Measurements from ENCODE around the gene ARID1B. TPM values are rescaled to one million over a fixed set of nuclear protein-coding genes. Genes with fewer than 3 reads are reported as not detected.
A peak's percentile ranks its signal among the peaks of the same experiment; 100 is the strongest.

Gene ARID1B
- total RNA-seq, 1 experiment from 2014 or later: 42.8 TPM

DNA sequence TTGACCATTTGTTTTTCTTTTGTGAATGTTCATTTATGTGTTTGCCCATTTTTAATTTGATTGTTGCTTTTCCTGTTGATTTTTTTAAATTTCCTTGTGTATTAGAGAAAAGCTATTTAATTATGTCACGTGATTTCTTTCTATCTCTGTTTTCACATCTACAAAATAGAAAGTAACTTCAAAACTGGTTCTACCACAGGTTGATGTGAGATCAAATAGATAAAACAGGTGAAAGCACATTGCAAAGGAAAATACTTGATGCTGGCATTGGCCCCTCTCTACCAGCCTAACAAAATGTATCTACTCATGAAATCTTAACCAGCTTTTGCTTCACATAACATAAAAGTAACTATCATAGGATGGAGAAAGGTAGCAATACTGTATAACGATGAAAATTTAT, 416.9 kb downstream of the ARID1B start:
- H3K9me2 ChIP-seq (ENCODE audit: insufficient read depth): no peaks in the 10 kb centered on the region
- H3K27me3 ChIP-seq (ENCODE audit: insufficient read depth, low read depth): no peaks in the 10 kb centered on the region
- H3F3A ChIP-seq (ENCODE audit: insufficient read depth, low read depth): peaks cover 28% of the 10 kb centered on the region
- BruUV-seq (replicated peaks): no TSS peak
- CTCF ChIA-PET: no interaction called here
- peak overlapping the region; percentile 20; the same call in 1 of the 2 replicates for H3K27ac ChIP-seq
- no peak for TF ChIP-seq EZH2 (IDR thresholded peaks at IDR 0.05; ENCODE audit: low read depth)
- TF ChIP-seq, protein P1, sequence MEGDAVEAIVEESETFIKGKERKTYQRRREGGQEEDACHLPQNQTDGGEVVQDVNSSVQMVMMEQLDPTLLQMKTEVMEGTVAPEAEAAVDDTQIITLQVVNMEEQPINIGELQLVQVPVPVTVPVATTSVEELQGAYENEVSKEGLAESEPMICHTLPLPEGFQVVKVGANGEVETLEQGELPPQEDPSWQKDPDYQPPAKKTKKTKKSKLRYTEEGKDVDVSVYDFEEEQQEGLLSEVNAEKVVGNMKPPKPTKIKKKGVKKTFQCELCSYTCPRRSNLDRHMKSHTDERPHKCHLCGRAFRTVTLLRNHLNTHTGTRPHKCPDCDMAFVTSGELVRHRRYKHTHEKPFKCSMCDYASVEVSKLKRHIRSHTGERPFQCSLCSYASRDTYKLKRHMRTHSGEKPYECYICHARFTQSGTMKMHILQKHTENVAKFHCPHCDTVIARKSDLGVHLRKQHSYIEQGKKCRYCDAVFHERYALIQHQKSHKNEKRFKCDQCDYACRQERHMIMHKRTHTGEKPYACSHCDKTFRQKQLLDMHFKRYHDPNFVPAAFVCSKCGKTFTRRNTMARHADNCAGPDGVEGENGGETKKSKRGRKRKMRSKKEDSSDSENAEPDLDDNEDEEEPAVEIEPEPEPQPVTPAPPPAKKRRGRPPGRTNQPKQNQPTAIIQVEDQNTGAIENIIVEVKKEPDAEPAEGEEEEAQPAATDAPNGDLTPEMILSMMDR (conservative IDR thresholded peaks at IDR 0.05): no peak
- peaks cover 37% of the 10 kb centered on the region for H3K4me1 ChIP-seq (replicated peaks; ENCODE audit: insufficient read depth)
- H3K36me3 ChIP-seq (ENCODE audit: low read depth): no peaks in the 10 kb centered on the region
- peak in 1 of 2 experiments; percentile 74 for DNase-seq
- peak overlapping the region; percentile 44 for H3K4me2 ChIP-seq
- no peak overlapping the region for H2AFZ ChIP-seq
- H3K79me2 ChIP-seq (ENCODE audit: low read depth): no peaks in the 10 kb centered on the region
- H3K4me3 ChIP-seq: no peak overlapping the region
- intact Hi-C loops (cut with micrococcal nuclease; ENCODE audit: unreplicated experiment): loop anchor here (10.0 kb wide), 1 partner anchor 81 kb away; no protein-coding TSS in a partner anchor
- POLR2A ChIA-PET (ENCODE audit: unreplicated experiment): interaction anchor here (0.6 kb wide), 2 partner anchors 188 to 402 kb away, joined by 3 to 5 read pairs; no protein-coding TSS in a partner anchor
- no peaks in the 10 kb centered on the region for H3K9me3 ChIP-seq (ENCODE audit: insufficient read depth, low read depth)
- H4K20me1 ChIP-seq (ENCODE audit: insufficient read depth): no peaks in the 10 kb centered on the region

DNA sequence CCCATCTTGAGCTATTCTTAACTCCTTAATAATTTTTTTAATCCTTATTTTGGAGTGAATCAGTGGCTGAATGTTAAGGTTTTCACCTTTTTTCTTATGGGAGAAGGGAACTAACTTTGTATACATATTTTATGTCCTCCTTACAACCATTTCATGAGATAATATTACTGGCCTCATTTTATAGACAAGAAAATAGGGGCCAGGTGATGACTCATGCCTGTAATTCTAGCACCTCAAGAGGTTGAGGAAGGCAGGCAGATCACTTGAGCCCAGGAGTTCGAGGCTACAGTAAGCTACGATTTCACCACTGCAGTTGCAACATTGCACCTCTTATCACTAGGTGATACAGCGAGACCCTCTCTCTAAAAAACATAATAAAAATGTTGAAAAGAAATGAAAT, 417.5 kb downstream of the ARID1B start:
- POLR2A ChIA-PET (ENCODE audit: unreplicated experiment): interaction anchor here (0.6 kb wide), 1 partner anchor 187 kb away, joined by 5 read pairs; no protein-coding TSS in a partner anchor
- no peak for DNase-seq
- no TSS peak for BruUV-seq (replicated peaks)

DNA sequence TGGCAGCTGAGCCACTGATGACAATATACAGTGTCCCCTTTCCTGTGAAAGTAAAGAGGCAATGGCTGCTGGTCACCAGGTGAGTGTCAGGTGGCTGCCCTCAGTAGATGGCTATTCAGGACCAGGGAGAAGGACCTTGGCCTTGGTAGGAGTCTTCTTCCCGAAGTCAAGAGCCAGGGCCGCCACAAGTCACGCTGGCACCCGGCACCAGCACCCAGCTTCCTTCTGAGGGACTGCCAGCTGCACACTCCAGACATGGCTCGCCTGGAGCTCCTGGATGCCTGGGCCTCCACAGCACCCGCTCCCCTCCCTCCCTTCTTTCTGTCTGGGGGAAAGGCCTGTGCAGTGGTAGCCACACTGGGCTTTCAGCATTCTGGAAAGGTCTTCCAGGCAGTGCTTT, 419.2 kb downstream of the ARID1B start:
- POLR2A ChIA-PET (ENCODE audit: unreplicated experiment): no interaction called here
- Histone ChIP-seq H3K9me3 (ENCODE audit: insufficient read depth, low read depth) (no peaks in the 10 kb centered on the region), H2AFZ (no peak overlapping the region), H3K4me2 (no peak overlapping the region), H3K79me2 (ENCODE audit: low read depth) (no peaks in the 10 kb centered on the region), H3K4me1 (replicated peaks; ENCODE audit: insufficient read depth) (peaks cover 38% of the 10 kb centered on the region), H3K4me3 (no peak overlapping the region), H3K9me2 (ENCODE audit: insufficient read depth) (no peaks in the 10 kb centered on the region), H3K27ac (no peak overlapping the region), H4K20me1 (ENCODE audit: insufficient read depth) (no peaks in the 10 kb centered on the region), H3F3A (ENCODE audit: insufficient read depth, low read depth) (peaks cover 28% of the 10 kb centered on the region), H3K36me3 (ENCODE audit: low read depth) (0 out of 2 replicates have a peak, but pooled peaks cover 4% of the 10 kb centered on the region), H3K27me3 (ENCODE audit: insufficient read depth, low read depth) (no peaks in the 10 kb centered on the region)
- BruUV-seq (replicated peaks): no TSS peak
- TF ChIP-seq, protein P1 (conservative IDR thresholded peaks at IDR 0.05): no peak
- no peak for TF ChIP-seq EZH2 (IDR thresholded peaks at IDR 0.05; ENCODE audit: low read depth)
- DNase-seq: no peak
- intact Hi-C loops (cut with micrococcal nuclease; ENCODE audit: unreplicated experiment): loop anchor here (10.0 kb wide), 1 partner anchor 78 kb away; no protein-coding TSS in a partner anchor
- CTCF ChIA-PET: no interaction called here

More for the DNA sequence above, 417.5 kb downstream of the ARID1B start:
- no peaks in the 10 kb centered on the region for H3K79me2 ChIP-seq (ENCODE audit: low read depth)
- peak overlapping the region; percentile 44 for H3K4me2 ChIP-seq
- CTCF ChIA-PET: no interaction called here
- no peaks in the 10 kb centered on the region for H3K36me3 ChIP-seq (ENCODE audit: low read depth)
- H2AFZ ChIP-seq: no peak overlapping the region
- no peaks in the 10 kb centered on the region for H3K27me3 ChIP-seq (ENCODE audit: insufficient read depth, low read depth)
- no peak for TF ChIP-seq EZH2 (IDR thresholded peaks at IDR 0.05; ENCODE audit: low read depth)
- TF ChIP-seq, protein P1 (conservative IDR thresholded peaks at IDR 0.05): no peak
- no peaks in the 10 kb centered on the region for H3K9me2 ChIP-seq (ENCODE audit: insufficient read depth)
- H3K4me1 ChIP-seq (replicated peaks; ENCODE audit: insufficient read depth): peaks cover 38% of the 10 kb centered on the region
- intact Hi-C loops (cut with micrococcal nuclease; ENCODE audit: unreplicated experiment): loop anchor here (10.0 kb wide), 1 partner anchor 80 kb away; no protein-coding TSS in a partner anchor
- H3K9me3 ChIP-seq (ENCODE audit: insufficient read depth, low read depth): no peaks in the 10 kb centered on the region
- H4K20me1 ChIP-seq (ENCODE audit: insufficient read depth): no peaks in the 10 kb centered on the region
- no peak overlapping the region for H3K4me3 ChIP-seq
- peaks cover 28% of the 10 kb centered on the region for H3F3A ChIP-seq (ENCODE audit: insufficient read depth, low read depth)
- H3K27ac ChIP-seq: 0 out of 2 replicates have a peak overlapping the region, but pooled peaks have one; percentile 20

Data from PC-9 (cell line).